Measurements from ENCODE around the gene CNPY1. TPM values are rescaled to one million over a fixed set of nuclear protein-coding genes. Genes with fewer than 3 reads are reported as not detected.

CNPY1 gene
- polyA plus RNA-seq, 1 donor from 2014 or later = 0.36 TPM

GRCh38 chr7:155594163-155594732, 47.9 kb upstream of the CNPY1 start:
- TF ChIP-seq POLR2AphosphoS5 (IDR thresholded peaks at IDR 0.05) (no peak), EP300 (conservative IDR thresholded peaks at IDR 0.05; ENCODE audit: poor library complexity, severe bottlenecking) (no peak), REST (IDR thresholded peaks at IDR 0.05; ENCODE audit: borderline replicate concordance) (no peak)
- Histone ChIP-seq H3K9me2 (ENCODE audit: insufficient read depth, low read length) (no peaks in the 10 kb centered on the region), H4K20me1 (ENCODE audit: insufficient read depth) (no peaks in the 10 kb centered on the region), H2AFZ (ENCODE audit: low read depth, low read length) (no peak overlapping the region), H3K27me3 (ENCODE audit: insufficient read depth, low read depth, low read length) (no peaks in the 10 kb centered on the region), H3K4me3 (ENCODE audit: low read length) (no peak overlapping the region), H3K9me3 (ENCODE audit: low read length) (no peaks in the 10 kb centered on the region), H3K27ac (ENCODE audit: low read length) (no peak overlapping the region), H3K79me2 (replicated peaks; ENCODE audit: insufficient read depth, low read length) (no peaks in the 10 kb centered on the region), H3F3A (ENCODE audit: insufficient read depth, low read length, poor library complexity, severe bottlenecking) (no peaks in the 10 kb centered on the region), H3K36me3 (ENCODE audit: insufficient read depth, low read length) (no peaks in the 10 kb centered on the region), H3K9ac (ENCODE audit: low read length) (no peak overlapping the region), H3K4me2 (ENCODE audit: low read length) (no peak overlapping the region)

- no peak for TF ChIP-seq SMC3 (conservative IDR thresholded peaks at IDR 0.05; ENCODE audit: poor library complexity)
- TF ChIP-seq POLR2AphosphoS5 (IDR thresholded peaks at IDR 0.05) = no peak
- no peak for TF ChIP-seq EP300 (conservative IDR thresholded peaks at IDR 0.05; ENCODE audit: poor library complexity, severe bottlenecking)
- no peak for TF ChIP-seq CTCF (IDR thresholded peaks at IDR 0.05; ENCODE audit: poor library complexity, severe bottlenecking)
- no peak for TF ChIP-seq REST (IDR thresholded peaks at IDR 0.05; ENCODE audit: borderline replicate concordance)
- TF ChIP-seq MXI1 (conservative IDR thresholded peaks at IDR 0.05; ENCODE audit: poor library complexity, severe bottlenecking) = no peak
- TF ChIP-seq RAD21 (conservative IDR thresholded peaks at IDR 0.05) = no peak
- no peak for TF ChIP-seq EZH2 (IDR thresholded peaks at IDR 0.05; ENCODE audit: borderline replicate concordance, insufficient read depth, low read length, poor library complexity, severe bottlenecking)
- H3K27me3 ChIP-seq (ENCODE audit: insufficient read depth, low read depth, low read length) = no peaks in the 10 kb centered on the region
- no peaks in the 10 kb centered on the region for H3K36me3 ChIP-seq (ENCODE audit: insufficient read depth, low read length)
- H3F3A ChIP-seq (ENCODE audit: insufficient read depth, low read length, poor library complexity, severe bottlenecking) = no peaks in the 10 kb centered on the region
- H3K27ac ChIP-seq (ENCODE audit: low read length) = no peak overlapping the region
- H3K9me2 ChIP-seq (ENCODE audit: insufficient read depth, low read length) = no peaks in the 10 kb centered on the region
- no peaks in the 10 kb centered on the region for H3K9me3 ChIP-seq (ENCODE audit: low read length)
- no peak overlapping the region for H2AFZ ChIP-seq (ENCODE audit: low read depth, low read length)
- no peak overlapping the region for H3K4me2 ChIP-seq (ENCODE audit: low read length)
- H3K79me2 ChIP-seq (replicated peaks; ENCODE audit: insufficient read depth, low read length) = no peaks in the 10 kb centered on the region
- H4K20me1 ChIP-seq (ENCODE audit: insufficient read depth) = no peaks in the 10 kb centered on the region
- no peak overlapping the region for H3K4me3 ChIP-seq (ENCODE audit: low read length)
- H3K9ac ChIP-seq (ENCODE audit: low read length) = no peak overlapping the region
Observed at GRCh38 chr7:155593461-155594162, 47.3 kb upstream of the CNPY1 start.
